ENCODE measurements around the gene AOPEP. TPM values are rescaled to one million over a fixed set of nuclear protein-coding genes. Genes with fewer than 3 reads are reported as not detected.

Gene AOPEP, protein sequence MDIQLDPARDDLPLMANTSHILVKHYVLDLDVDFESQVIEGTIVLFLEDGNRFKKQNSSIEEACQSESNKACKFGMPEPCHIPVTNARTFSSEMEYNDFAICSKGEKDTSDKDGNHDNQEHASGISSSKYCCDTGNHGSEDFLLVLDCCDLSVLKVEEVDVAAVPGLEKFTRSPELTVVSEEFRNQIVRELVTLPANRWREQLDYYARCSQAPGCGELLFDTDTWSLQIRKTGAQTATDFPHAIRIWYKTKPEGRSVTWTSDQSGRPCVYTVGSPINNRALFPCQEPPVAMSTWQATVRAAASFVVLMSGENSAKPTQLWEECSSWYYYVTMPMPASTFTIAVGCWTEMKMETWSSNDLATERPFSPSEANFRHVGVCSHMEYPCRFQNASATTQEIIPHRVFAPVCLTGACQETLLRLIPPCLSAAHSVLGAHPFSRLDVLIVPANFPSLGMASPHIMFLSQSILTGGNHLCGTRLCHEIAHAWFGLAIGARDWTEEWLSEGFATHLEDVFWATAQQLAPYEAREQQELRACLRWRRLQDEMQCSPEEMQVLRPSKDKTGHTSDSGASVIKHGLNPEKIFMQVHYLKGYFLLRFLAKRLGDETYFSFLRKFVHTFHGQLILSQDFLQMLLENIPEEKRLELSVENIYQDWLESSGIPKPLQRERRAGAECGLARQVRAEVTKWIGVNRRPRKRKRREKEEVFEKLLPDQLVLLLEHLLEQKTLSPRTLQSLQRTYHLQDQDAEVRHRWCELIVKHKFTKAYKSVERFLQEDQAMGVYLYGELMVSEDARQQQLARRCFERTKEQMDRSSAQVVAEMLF
- total RNA-seq (100 to 1,000 TPM; 270 to 299 TPM), polyA plus RNA-seq (100 to 1,000 TPM; 210 to 311 TPM)
- long read RNA-seq, donor 1, partial matches to known transcripts, result 37 of 206 reads
- long read RNA-seq, donor 1, other reads (novel, unspliced or antisense), result 152 of 206 reads
- long read RNA-seq, donor 2, transcript C9orf3-213 (6 exons, 478 nt), result major isoform, 5 of 114 reads
- long read RNA-seq, donor 2, partial matches to known transcripts, result 13 of 114 reads
- long read RNA-seq, donor 2, other reads (novel, unspliced or antisense), result 88 of 114 reads

DNA sequence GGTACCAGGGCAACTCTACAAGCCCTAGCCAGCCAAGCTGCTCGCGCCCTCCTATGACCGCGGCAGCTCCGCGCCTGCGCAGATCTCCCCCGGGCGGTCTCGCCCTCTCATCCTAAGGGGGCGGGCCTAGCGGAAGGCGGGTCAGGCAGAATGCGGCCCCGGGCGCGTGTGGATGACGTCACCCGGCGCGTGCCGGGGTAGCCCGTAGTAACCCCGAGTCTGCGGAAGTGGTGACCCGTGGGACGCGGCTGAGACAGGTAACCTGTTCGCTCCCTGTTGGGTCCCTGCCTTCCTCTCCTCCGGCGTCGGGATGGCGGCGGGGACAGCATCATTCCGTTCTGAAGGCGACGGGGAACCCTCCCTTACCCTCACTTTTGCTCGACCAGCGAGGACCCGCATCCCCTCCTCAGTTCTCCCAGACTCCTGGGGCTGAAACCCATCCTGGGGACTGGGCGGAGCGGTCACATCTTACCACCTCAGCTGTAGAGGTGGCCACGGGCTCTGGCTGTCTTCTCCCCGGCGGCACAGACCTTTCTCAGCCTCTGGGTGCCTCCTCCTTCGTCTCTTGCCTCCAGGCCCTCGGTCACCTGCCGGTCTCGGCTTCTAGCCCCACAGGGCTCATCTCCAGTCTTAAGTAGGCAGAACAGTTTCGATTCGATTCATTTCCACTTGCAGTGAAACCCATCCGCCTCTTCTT is at the start of gene AOPEP:
TSS of gene AOPEP (plus strand) at position 205 of the 697 bp plus-strand sequence. CDS start 33,085 bp downstream, outside the sequence.
- intact Hi-C loops (cut with DNase I), result no loop called here
- peaks cover 0 to 5% of the 10 kb centered on the region in 2 donors for H3K4me1 ChIP-seq (ENCODE audit: control insufficient read depth in 1 of 2, insufficient read depth in 2 of 2, low read length in 2 of 2)
- H3K36me3 ChIP-seq (ENCODE audit: control insufficient read depth in 1 of 2, insufficient read depth in 2 of 2, low read length in 1 of 2), result no peaks in the 10 kb centered on the region
- no peaks in the 10 kb centered on the region for H3K27me3 ChIP-seq (ENCODE audit: control insufficient read depth in 1 of 2, insufficient read depth in 2 of 2, low read length in 1 of 2)
- peak within 1 kb of the TSS in 1 of 2 donors; percentile 6 for H3K27ac ChIP-seq (ENCODE audit: low read depth in 1 of 2, low read length in 2 of 2)
- H3K4me3 ChIP-seq (ENCODE audit: low read length in 2 of 2), result peak within 1 kb of the TSS; percentile 80 to 86
- ATAC-seq (ENCODE audit: low FRiP score) (peak; percentile 99), DNase-seq (peak; percentile 99 to 100)
- no peaks in the 10 kb centered on the region for H3K9me3 ChIP-seq (ENCODE audit: control insufficient read depth, low read length)
- 0 to 1% methylated on average over 48 to 52 of the region's 52 CpGs for WGBS, 2 donors

DNA sequence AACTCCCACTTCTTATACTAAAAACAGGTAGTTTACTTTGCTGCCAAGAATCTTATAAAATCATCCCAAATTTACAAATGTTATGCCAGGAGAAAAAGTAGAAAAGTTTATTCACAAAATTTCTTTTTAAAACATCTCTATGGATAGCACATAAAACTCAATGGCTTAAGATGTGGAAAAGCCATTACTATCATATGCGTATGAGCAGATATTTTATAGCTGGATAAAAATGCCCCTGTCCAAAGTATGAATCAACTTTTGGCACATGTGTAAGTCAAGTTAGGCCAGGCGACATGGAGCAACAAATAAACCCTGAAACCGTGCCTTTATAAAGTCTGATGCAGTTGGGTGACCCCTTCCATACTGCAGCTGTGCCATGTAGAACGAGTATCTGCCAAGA is 48.6 kb upstream of the AOPEP start:
- ATAC-seq (ENCODE audit: low FRiP score), result no peak
- Histone ChIP-seq H3K4me3 (ENCODE audit: low read length in 2 of 2) (no peak overlapping the region), H3K9me3 (ENCODE audit: control insufficient read depth, low read length) (no peaks in the 10 kb centered on the region), H3K27me3 (ENCODE audit: control insufficient read depth in 1 of 2, insufficient read depth in 2 of 2, low read length in 1 of 2) (no peaks in the 10 kb centered on the region), H3K4me1 (ENCODE audit: control insufficient read depth in 1 of 2, insufficient read depth in 2 of 2, low read length in 2 of 2) (peaks cover 0 to 4% of the 10 kb centered on the region in 2 donors), H3K27ac (ENCODE audit: low read depth in 1 of 2, low read length in 2 of 2) (no peak overlapping the region), H3K36me3 (ENCODE audit: control insufficient read depth in 1 of 2, insufficient read depth in 2 of 2, low read length in 1 of 2) (no peaks in the 10 kb centered on the region)
- no peak for DNase-seq
- intact Hi-C loops (cut with DNase I), result loop anchor here in 1 of 2 donors (5.0 kb wide), 1 partner anchor 104 kb away; no protein-coding TSS in a partner anchor
- 4 to 6% methylated on average over 4 of the region's 4 CpGs for WGBS, 2 donors

DNA sequence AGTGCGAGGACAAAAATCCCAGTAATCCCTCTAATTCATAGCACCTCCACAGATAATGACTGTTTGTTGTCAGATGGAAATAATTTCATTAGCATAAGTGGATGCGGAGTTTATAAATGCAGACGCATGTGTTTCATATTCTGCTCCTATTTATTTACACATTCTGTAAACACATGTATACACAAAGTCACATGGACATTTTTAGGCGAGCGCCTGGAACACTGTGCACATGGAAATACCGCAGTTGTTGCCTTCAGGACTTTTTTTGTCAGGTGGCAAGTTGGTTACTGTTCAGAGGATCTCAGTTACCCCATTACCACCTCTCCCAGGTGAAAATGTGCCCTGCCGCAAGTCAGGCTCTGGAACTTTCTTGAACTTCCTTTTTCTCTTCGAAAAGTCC is 46.9 kb upstream of the AOPEP start:
- no peak overlapping the region for H3K4me3 ChIP-seq (ENCODE audit: low read length in 2 of 2)
- no peak overlapping the region for H3K27ac ChIP-seq (ENCODE audit: low read depth in 1 of 2, low read length in 2 of 2)
- H3K36me3 ChIP-seq (ENCODE audit: control insufficient read depth in 1 of 2, insufficient read depth in 2 of 2, low read length in 1 of 2), result no peaks in the 10 kb centered on the region
- peaks cover 0 to 4% of the 10 kb centered on the region in 2 donors for H3K4me1 ChIP-seq (ENCODE audit: control insufficient read depth in 1 of 2, insufficient read depth in 2 of 2, low read length in 2 of 2)
- intact Hi-C loops (cut with DNase I), result loop anchor here in 1 of 2 donors (5.0 kb wide), 1 partner anchor 103 kb away; no protein-coding TSS in a partner anchor
- no peak for DNase-seq
- H3K27me3 ChIP-seq (ENCODE audit: control insufficient read depth in 1 of 2, insufficient read depth in 2 of 2, low read length in 1 of 2), result no peaks in the 10 kb centered on the region
- 82 to 88% methylated on average over 8 of the region's 8 CpGs for WGBS, 2 donors
- no peak for ATAC-seq (ENCODE audit: low FRiP score)
- H3K9me3 ChIP-seq (ENCODE audit: control insufficient read depth, low read length), result no peaks in the 10 kb centered on the region

DNA sequence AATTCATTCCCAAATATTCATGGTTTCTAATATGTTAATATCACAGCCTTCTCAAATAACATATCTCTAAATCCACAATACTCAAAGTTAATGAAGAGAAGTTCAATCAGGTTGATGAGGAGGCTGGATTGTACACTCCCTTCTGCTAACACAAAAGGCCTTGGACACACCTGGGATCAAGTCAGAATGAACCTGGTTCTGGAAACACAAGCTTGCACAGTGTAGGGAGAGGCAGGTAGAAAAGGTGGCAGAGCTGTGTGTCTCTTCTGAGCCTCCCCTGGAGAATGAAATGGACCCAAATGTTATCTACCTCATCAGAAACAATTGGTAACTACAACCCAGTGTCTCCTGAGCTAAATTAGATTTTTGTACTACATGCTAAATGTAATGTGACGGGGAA is 46.5 kb upstream of the AOPEP start:
- no peak for ATAC-seq (ENCODE audit: low FRiP score)
- Histone ChIP-seq H3K9me3 (ENCODE audit: control insufficient read depth, low read length) (no peaks in the 10 kb centered on the region), H3K4me3 (ENCODE audit: low read length in 2 of 2) (no peak overlapping the region), H3K4me1 (ENCODE audit: control insufficient read depth in 1 of 2, insufficient read depth in 2 of 2, low read length in 2 of 2) (no peaks in the 10 kb centered on the region), H3K27me3 (ENCODE audit: control insufficient read depth in 1 of 2, insufficient read depth in 2 of 2, low read length in 1 of 2) (no peaks in the 10 kb centered on the region), H3K27ac (ENCODE audit: low read depth in 1 of 2, low read length in 2 of 2) (no peak overlapping the region), H3K36me3 (ENCODE audit: control insufficient read depth in 1 of 2, insufficient read depth in 2 of 2, low read length in 1 of 2) (no peaks in the 10 kb centered on the region)
- 59 to 89% methylated on average over 1 of the region's 1 CpG for WGBS, 2 donors
- DNase-seq, result no peak
- intact Hi-C loops (cut with DNase I), result loop anchor here (5.0 kb wide), 4 partner anchors 92 to 452 kb away; no protein-coding TSS in a partner anchor

DNA sequence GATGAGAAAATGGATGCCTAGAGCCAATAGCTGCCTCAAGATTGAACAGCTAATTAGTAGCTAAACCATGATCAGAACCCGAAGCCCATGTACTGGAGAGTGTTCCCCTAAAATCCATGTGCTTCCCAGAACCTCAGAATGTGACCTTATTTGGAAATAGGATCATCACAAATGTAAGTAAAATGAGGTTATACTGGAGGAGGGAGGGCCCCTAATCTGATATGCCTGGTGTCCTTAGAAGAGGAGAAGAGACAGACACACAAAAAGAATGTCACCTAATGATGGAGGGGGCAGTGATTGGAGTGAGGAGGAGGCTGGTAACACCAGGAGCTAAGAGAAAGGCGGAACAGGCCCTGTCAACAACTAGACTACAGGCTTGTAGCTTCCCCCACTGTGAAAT is 45.9 kb upstream of the AOPEP start:
- no peaks in the 10 kb centered on the region for H3K9me3 ChIP-seq (ENCODE audit: control insufficient read depth, low read length)
- 66% methylated on average over 2 of the region's 2 CpGs for WGBS, 2 donors
- no peak overlapping the region for H3K4me3 ChIP-seq (ENCODE audit: low read length in 2 of 2)
- H3K27ac ChIP-seq (ENCODE audit: low read depth in 1 of 2, low read length in 2 of 2), result no peak overlapping the region
- H3K4me1 ChIP-seq (ENCODE audit: control insufficient read depth in 1 of 2, insufficient read depth in 2 of 2, low read length in 2 of 2), result no peaks in the 10 kb centered on the region
- no peaks in the 10 kb centered on the region for H3K36me3 ChIP-seq (ENCODE audit: control insufficient read depth in 1 of 2, insufficient read depth in 2 of 2, low read length in 1 of 2)
- H3K27me3 ChIP-seq (ENCODE audit: control insufficient read depth in 1 of 2, insufficient read depth in 2 of 2, low read length in 1 of 2), result no peaks in the 10 kb centered on the region
- DNase-seq (no peak), ATAC-seq (ENCODE audit: low FRiP score) (no peak)
- intact Hi-C loops (cut with DNase I), result loop anchor here (5.0 kb wide), 4 partner anchors 92 to 452 kb away; no protein-coding TSS in a partner anchor

DNA sequence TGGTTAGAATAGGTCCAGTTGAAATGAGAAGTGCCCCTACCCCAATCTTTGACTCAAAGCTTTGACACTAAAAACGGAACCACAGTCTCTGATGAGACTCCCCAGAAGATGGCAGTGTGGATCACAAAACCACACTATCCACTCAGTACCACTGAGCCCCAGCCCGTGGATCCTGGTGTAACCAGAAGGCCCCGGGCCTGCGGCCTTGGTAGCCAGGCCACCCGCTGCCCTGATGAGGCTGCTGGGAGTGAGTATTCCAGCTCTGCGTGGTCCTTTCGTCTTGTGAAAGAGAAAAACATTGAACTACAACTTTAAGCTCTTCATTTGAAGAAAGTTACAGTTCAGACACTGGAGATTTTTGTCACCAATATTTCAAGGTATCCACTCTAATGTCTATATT is 45.0 kb upstream of the AOPEP start:
- ATAC-seq (ENCODE audit: low FRiP score) (peak; percentile 95), DNase-seq (peak; percentile 86 to 90)
- no peaks in the 10 kb centered on the region for H3K4me1 ChIP-seq (ENCODE audit: control insufficient read depth in 1 of 2, insufficient read depth in 2 of 2, low read length in 2 of 2)
- H3K27ac ChIP-seq (ENCODE audit: low read depth in 1 of 2, low read length in 2 of 2), result peak overlapping the region in 1 of 2 donors; percentile 68
- no peaks in the 10 kb centered on the region for H3K27me3 ChIP-seq (ENCODE audit: control insufficient read depth in 1 of 2, insufficient read depth in 2 of 2, low read length in 1 of 2)
- intact Hi-C loops (cut with DNase I), result loop anchor here (5.0 kb wide), 4 partner anchors 91 to 451 kb away; no protein-coding TSS in a partner anchor
- no peak overlapping the region for H3K4me3 ChIP-seq (ENCODE audit: low read length in 2 of 2)
- WGBS, 2 donors, result 0 to 1% methylated on average over 7 of the region's 7 CpGs
- H3K9me3 ChIP-seq (ENCODE audit: control insufficient read depth, low read length), result no peaks in the 10 kb centered on the region
- H3K36me3 ChIP-seq (ENCODE audit: control insufficient read depth in 1 of 2, insufficient read depth in 2 of 2, low read length in 1 of 2), result no peaks in the 10 kb centered on the region

DNA sequence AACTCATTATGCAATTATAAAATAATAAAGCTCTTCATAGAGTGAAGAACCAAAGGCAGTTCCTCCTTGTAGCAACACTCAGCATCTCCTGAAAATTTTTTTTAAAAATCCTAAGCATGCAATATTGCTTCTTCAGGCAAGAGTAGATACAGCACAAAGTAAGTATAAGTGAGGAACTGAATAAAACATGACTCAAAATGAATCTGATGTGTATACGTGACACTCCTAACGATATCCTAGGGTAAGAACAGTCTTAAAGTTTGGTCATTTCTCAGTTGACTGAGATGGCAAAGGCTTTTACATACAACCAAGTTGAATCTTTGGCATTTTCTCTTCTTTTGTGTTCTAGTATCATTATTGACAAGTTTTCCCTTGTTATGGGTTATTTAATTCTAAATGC is 41.1 kb upstream of the AOPEP start:
- Histone ChIP-seq H3K36me3 (ENCODE audit: control insufficient read depth in 1 of 2, insufficient read depth in 2 of 2, low read length in 1 of 2) (no peaks in the 10 kb centered on the region), H3K4me3 (ENCODE audit: low read length in 2 of 2) (no peak overlapping the region), H3K27me3 (ENCODE audit: control insufficient read depth in 1 of 2, insufficient read depth in 2 of 2, low read length in 1 of 2) (no peaks in the 10 kb centered on the region), H3K4me1 (ENCODE audit: control insufficient read depth in 1 of 2, insufficient read depth in 2 of 2, low read length in 2 of 2) (no peaks in the 10 kb centered on the region), H3K9me3 (ENCODE audit: control insufficient read depth, low read length) (no peaks in the 10 kb centered on the region), H3K27ac (ENCODE audit: low read depth in 1 of 2, low read length in 2 of 2) (no peak overlapping the region)
- no peak for DNase-seq
- intact Hi-C loops (cut with DNase I), result no loop called here
- WGBS, 2 donors, result 93 to 96% methylated on average over 2 of the region's 2 CpGs
- ATAC-seq (ENCODE audit: low FRiP score), result no peak

DNA sequence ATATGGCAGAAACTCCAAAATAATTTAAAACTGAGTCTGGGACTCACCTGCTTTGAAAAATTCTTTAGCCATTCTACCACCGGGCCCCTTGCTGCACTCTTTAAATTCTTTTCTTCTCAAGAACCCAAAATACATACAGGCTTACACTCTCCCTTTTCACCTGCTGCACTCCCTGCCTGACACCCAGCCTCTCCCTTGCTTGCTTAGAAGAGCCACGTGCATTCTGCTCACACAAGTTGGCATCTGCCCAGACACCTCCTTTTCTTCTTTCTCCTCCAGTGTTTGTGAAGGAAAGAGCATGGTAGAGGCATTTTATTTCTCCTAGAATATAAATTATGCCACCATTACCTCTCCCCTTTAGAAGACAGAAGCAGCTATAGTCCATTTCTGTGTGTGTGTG is 39.0 kb upstream of the AOPEP start:
- no peaks in the 10 kb centered on the region for H3K9me3 ChIP-seq (ENCODE audit: control insufficient read depth, low read length)
- H3K27me3 ChIP-seq (ENCODE audit: control insufficient read depth in 1 of 2, insufficient read depth in 2 of 2, low read length in 1 of 2), result no peaks in the 10 kb centered on the region
- ATAC-seq (ENCODE audit: low FRiP score), result no peak
- no peaks in the 10 kb centered on the region for H3K4me1 ChIP-seq (ENCODE audit: control insufficient read depth in 1 of 2, insufficient read depth in 2 of 2, low read length in 2 of 2)
- H3K4me3 ChIP-seq (ENCODE audit: low read length in 2 of 2), result no peak overlapping the region
- intact Hi-C loops (cut with DNase I), result no loop called here
- no peak for DNase-seq
- no peak overlapping the region for H3K27ac ChIP-seq (ENCODE audit: low read depth in 1 of 2, low read length in 2 of 2)
- WGBS, 2 donors, result 66 to 71% methylated on average over 2 of the region's 2 CpGs
- H3K36me3 ChIP-seq (ENCODE audit: control insufficient read depth in 1 of 2, insufficient read depth in 2 of 2, low read length in 1 of 2), result no peaks in the 10 kb centered on the region

All from aorta (tissue), 5 donors.